ENCODE results near the gene GPANK1. TPM values are rescaled to one million over a fixed set of nuclear protein-coding genes. Genes with fewer than 3 reads are reported as not detected.

GPANK1 gene
- total and polyA plus RNA-seq, 2 donors = 10.0 to 20.9 TPM

GRCh38 chr6:31619805-31620585 lies 44.8 kb downstream of the GPANK1 start:
- DNase-seq (ENCODE audit: extremely low spot score) = peak; percentile 98
- peaks cover 3% of the 10 kb centered on the region for H3K36me3 ChIP-seq (ENCODE audit: insufficient read depth)
- H3K27ac ChIP-seq (ENCODE audit: low read depth) = peak overlapping the region; percentile 98
- WGBS = under 1% methylated on average over 50 of the region's 50 CpGs
- peak overlapping the region; percentile 55 for H3K4me3 ChIP-seq (ENCODE audit: low read depth, low read length)
- H3K4me1 ChIP-seq (ENCODE audit: insufficient read depth) = no peaks in the 10 kb centered on the region

- no peak for DNase-seq (ENCODE audit: extremely low spot score)
- WGBS = 85% methylated on average over 2 of the region's 2 CpGs
These were observed 47.8 kb downstream of the GPANK1 start for GRCh38 chr6:31617010-31617409.

GRCh38 chr6:31615748-31616147 lies 49.0 kb downstream of the GPANK1 start:
- 44% methylated on average over 7 of the region's 7 CpGs for WGBS
- H3K4me3 ChIP-seq (ENCODE audit: low read depth, low read length) = no peak overlapping the region
- no peak overlapping the region for H3K27ac ChIP-seq (ENCODE audit: low read depth)
- H3K4me1 ChIP-seq (ENCODE audit: insufficient read depth) = peaks cover 1% of the 10 kb centered on the region
- H3K36me3 ChIP-seq (ENCODE audit: insufficient read depth) = no peaks in the 10 kb centered on the region
- no peak for DNase-seq (ENCODE audit: extremely low spot score)

More at GRCh38 chr6:31617010-31617409, 47.8 kb downstream of the GPANK1 start:
- H3K4me1 ChIP-seq (ENCODE audit: insufficient read depth) = peaks cover 1% of the 10 kb centered on the region
- no peak overlapping the region for H3K4me3 ChIP-seq (ENCODE audit: low read depth, low read length)
- H3K36me3 ChIP-seq (ENCODE audit: insufficient read depth) = no peaks in the 10 kb centered on the region
- H3K27ac ChIP-seq (ENCODE audit: low read depth) = no peak overlapping the region

GRCh38 chr6:31614684-31615578 lies 49.9 kb downstream of the GPANK1 start, which contains the start of gene AIF1:
TSS of gene AIF1 (plus strand) at chr6:31615234. CDS start at chr6:31615330, 96 bp downstream.
- WGBS = 63% methylated on average over 6 of the region's 6 CpGs
- Histone ChIP-seq H3K4me1 (ENCODE audit: insufficient read depth) (peaks cover 1% of the 10 kb centered on the region), H3K4me3 (ENCODE audit: low read depth, low read length) (no peak within 1 kb of the TSS), H3K36me3 (ENCODE audit: insufficient read depth) (no peaks in the 10 kb centered on the region), H3K27ac (ENCODE audit: low read depth) (no peak within 1 kb of the TSS)
- no peak for DNase-seq (ENCODE audit: extremely low spot score)

- no peak overlapping the region for H3K4me3 ChIP-seq (ENCODE audit: low read depth, low read length)
- peaks cover 1% of the 10 kb centered on the region for H3K4me1 ChIP-seq (ENCODE audit: insufficient read depth)
- no peak for DNase-seq (ENCODE audit: extremely low spot score)
- no peak overlapping the region for H3K27ac ChIP-seq (ENCODE audit: low read depth)
- WGBS = 69% methylated on average over 8 of the region's 8 CpGs
- H3K36me3 ChIP-seq (ENCODE audit: insufficient read depth) = no peaks in the 10 kb centered on the region
These were observed 50.6 kb downstream of the GPANK1 start for GRCh38 chr6:31614075-31614619.

Small RNA genes within 50 kb of the gene (small RNA-seq; reads per million reads assigned to genes)
- gene MIR4646 (not detected), gene MIR6832 (not detected), gene RF00019 (not detected), gene SNORA38 (2.4 reads per million, percentile 88 among the genes with 10 or more reads in this experiment), gene UQCRHP1 (not detected)

Other genes starting within 250 kb of the GPANK1 start
Only the 30 nearest of the 37 such genes appear.
- not detected for gene MCCD1, start 136.0 kb downstream of the GPANK1 start, total RNA-seq
- not detected for gene MCCD1, start 136.0 kb downstream of the GPANK1 start, polyA plus RNA-seq
- 271 TPM for gene DDX39B, start 123.0 kb downstream of the GPANK1 start, total RNA-seq
- gene DDX39B, start 123.0 kb downstream of the GPANK1 start, polyA plus RNA-seq = 285 TPM
- gene ATP6V1G2, start 118.4 kb downstream of the GPANK1 start, total RNA-seq = 3.3 TPM
- 3.8 TPM for gene ATP6V1G2, start 118.4 kb downstream of the GPANK1 start, polyA plus RNA-seq
- gene NFKBIL1, start 117.4 kb downstream of the GPANK1 start, total RNA-seq = 12.1 TPM
- gene NFKBIL1, start 117.4 kb downstream of the GPANK1 start, polyA plus RNA-seq = 36.9 TPM
- gene LTA, start 92.7 kb downstream of the GPANK1 start, total RNA-seq = not detected
- 0.06 TPM for gene LTA, start 92.7 kb downstream of the GPANK1 start, polyA plus RNA-seq
- gene TNF, start 89.4 kb downstream of the GPANK1 start, total RNA-seq = not detected
- 0.29 TPM for gene TNF, start 89.4 kb downstream of the GPANK1 start, polyA plus RNA-seq
- gene LTB, start 82.6 kb downstream of the GPANK1 start, total RNA-seq = 2.1 TPM
- gene LTB, start 82.6 kb downstream of the GPANK1 start, polyA plus RNA-seq = 1.4 TPM
- 4.2 TPM for gene LST1, start 78.7 kb downstream of the GPANK1 start, total RNA-seq
- gene LST1, start 78.7 kb downstream of the GPANK1 start, polyA plus RNA-seq = 10.6 TPM
- gene NCR3, start 72.0 kb downstream of the GPANK1 start, total RNA-seq = not detected
- 0.20 TPM for gene NCR3, start 72.0 kb downstream of the GPANK1 start, polyA plus RNA-seq
- 42.6 TPM for gene AIF1, start 49.8 kb downstream of the GPANK1 start, total RNA-seq
- 41.7 TPM for gene AIF1, start 49.8 kb downstream of the GPANK1 start, polyA plus RNA-seq
- gene PRRC2A, start 44.3 kb downstream of the GPANK1 start, total RNA-seq = 53.7 TPM
- gene PRRC2A, start 44.3 kb downstream of the GPANK1 start, polyA plus RNA-seq = 115 TPM
- 73.8 TPM for gene BAG6, start 12.3 kb downstream of the GPANK1 start, total RNA-seq
- 193 TPM for gene BAG6, start 12.3 kb downstream of the GPANK1 start, polyA plus RNA-seq
- gene APOM, start 9.1 kb downstream of the GPANK1 start, total RNA-seq = 0.69 TPM
- 3.6 TPM for gene APOM, start 9.1 kb downstream of the GPANK1 start, polyA plus RNA-seq
- gene C6orf47, start 4.2 kb downstream of the GPANK1 start, total RNA-seq = 17.6 TPM
- gene C6orf47, start 4.2 kb downstream of the GPANK1 start, polyA plus RNA-seq = 29.7 TPM
- 44.3 TPM for gene CSNK2B, start 1.1 kb upstream of the GPANK1 start, total RNA-seq
- gene CSNK2B, start 1.1 kb upstream of the GPANK1 start, polyA plus RNA-seq = 151 TPM
- 6.0 TPM for gene LY6G5B, start 5.0 kb upstream of the GPANK1 start, total RNA-seq
- gene LY6G5B, start 5.0 kb upstream of the GPANK1 start, polyA plus RNA-seq = 7.2 TPM
- 0.37 TPM for gene LY6G5C, start 16.1 kb upstream of the GPANK1 start, total RNA-seq
- gene LY6G5C, start 16.1 kb upstream of the GPANK1 start, polyA plus RNA-seq = 4.0 TPM
- gene ABHD16A, start 38.3 kb upstream of the GPANK1 start, total RNA-seq = 42.6 TPM
- 56.4 TPM for gene ABHD16A, start 38.3 kb upstream of the GPANK1 start, polyA plus RNA-seq
- not detected for gene LY6G6F, start 41.9 kb upstream of the GPANK1 start, total RNA-seq
- gene LY6G6F, start 41.9 kb upstream of the GPANK1 start, polyA plus RNA-seq = not detected
- 3.1 TPM for gene LY6G6D, start 50.4 kb upstream of the GPANK1 start, total RNA-seq
- 1.7 TPM for gene LY6G6D, start 50.4 kb upstream of the GPANK1 start, polyA plus RNA-seq
- gene LY6G6C, start 56.7 kb upstream of the GPANK1 start, total RNA-seq = not detected
- gene LY6G6C, start 56.7 kb upstream of the GPANK1 start, polyA plus RNA-seq = not detected
- 0.32 TPM for gene MPIG6B, start 58.4 kb upstream of the GPANK1 start, total RNA-seq
- 0.62 TPM for gene MPIG6B, start 58.4 kb upstream of the GPANK1 start, polyA plus RNA-seq
- gene DDAH2, start 64.3 kb upstream of the GPANK1 start, total RNA-seq = 81.6 TPM
- 115 TPM for gene DDAH2, start 64.3 kb upstream of the GPANK1 start, polyA plus RNA-seq
- 200 TPM for gene CLIC1, start 71.5 kb upstream of the GPANK1 start, total RNA-seq
- 303 TPM for gene CLIC1, start 71.5 kb upstream of the GPANK1 start, polyA plus RNA-seq
- 14.8 TPM for gene MSH5, start 75.0 kb upstream of the GPANK1 start, total RNA-seq
- gene MSH5, start 75.0 kb upstream of the GPANK1 start, polyA plus RNA-seq = 2.9 TPM
- 0.90 TPM for gene SAPCD1, start 97.7 kb upstream of the GPANK1 start, total RNA-seq
- 1.3 TPM for gene SAPCD1, start 97.7 kb upstream of the GPANK1 start, polyA plus RNA-seq
- gene VWA7, start 112.3 kb upstream of the GPANK1 start, total RNA-seq = 0.42 TPM
- 0.39 TPM for gene VWA7, start 112.3 kb upstream of the GPANK1 start, polyA plus RNA-seq
- gene VARS1, start 130.8 kb upstream of the GPANK1 start, total RNA-seq = 16.7 TPM
- gene VARS1, start 130.8 kb upstream of the GPANK1 start, polyA plus RNA-seq = 34.4 TPM
- gene LSM2, start 142.0 kb upstream of the GPANK1 start, total RNA-seq = 22.5 TPM
- gene LSM2, start 142.0 kb upstream of the GPANK1 start, polyA plus RNA-seq = 69.4 TPM
- gene HSPA1L, start 150.3 kb upstream of the GPANK1 start, total RNA-seq = 2.5 TPM
- gene HSPA1L, start 150.3 kb upstream of the GPANK1 start, polyA plus RNA-seq = 2.9 TPM